ENCODE data around the gene RRP1.
"Not testable (repeated sequence)": the region's sequence is repeated elsewhere in the genome, so short reads cannot be mapped to it uniquely, and the experiment has no call there.

- not testable (repeated sequence) for TF ChIP-seq REST (IDR thresholded peaks at IDR 0.05; ENCODE audit: low read depth, low read length); SP1 (IDR thresholded peaks at IDR 0.05; ENCODE audit: low read depth, low read length); CTCF (IDR thresholded peaks at IDR 0.05 in 2 of 3, conservative IDR thresholded peaks at IDR 0.05 in 1 of 3; ENCODE audit: control insufficient read depth in 2 of 3, extremely low read depth in 1 of 3, insufficient read depth in 1 of 3, low read depth in 3 of 3, low read length in 3 of 3); SUZ12 (IDR thresholded peaks at IDR 0.05; ENCODE audit: unreplicated experiment); STAT1 (conservative IDR thresholded peaks at IDR 0.05)
Observed at GRCh38 chr21:43822166-43822565, 32.8 kb downstream of the RRP1 start.

All from GM12878 (cell line).